HG03575 (cell line): ENCODE measurements around the gene TRPV6.

Experiments used
- ATAC-seq: cut with Tn5 transposase; IDR thresholded peaks from one replicate; pipeline ENCODE4 v1.9.1; 2021; ENCODE audit not compliant: unreplicated experiment, insufficient number of reproducible peaks, low FRiP score; ENCODE audit errors: extremely low read depth

The TRPV6 gene

DNA sequence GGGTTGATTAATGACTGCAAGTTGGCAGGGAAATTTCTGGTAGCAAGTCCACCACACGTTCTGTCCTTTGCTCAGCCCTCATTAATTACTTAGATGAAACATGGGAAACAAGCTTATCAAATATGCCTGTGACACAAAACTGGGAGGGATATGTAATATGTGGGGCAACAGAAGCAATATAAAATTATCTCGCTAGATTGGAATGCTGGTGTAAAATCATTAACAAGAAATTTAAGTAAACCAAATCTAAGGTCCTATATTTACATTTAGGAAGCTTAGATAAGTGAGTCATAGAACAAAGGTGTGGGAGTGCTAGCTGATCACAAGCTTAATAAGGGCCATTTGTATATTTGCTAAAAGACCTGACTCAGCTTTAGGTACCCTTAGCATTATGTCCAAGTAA is 24.5 kb upstream of the TRPV6 start:
- ATAC-seq, result no peak

DNA sequence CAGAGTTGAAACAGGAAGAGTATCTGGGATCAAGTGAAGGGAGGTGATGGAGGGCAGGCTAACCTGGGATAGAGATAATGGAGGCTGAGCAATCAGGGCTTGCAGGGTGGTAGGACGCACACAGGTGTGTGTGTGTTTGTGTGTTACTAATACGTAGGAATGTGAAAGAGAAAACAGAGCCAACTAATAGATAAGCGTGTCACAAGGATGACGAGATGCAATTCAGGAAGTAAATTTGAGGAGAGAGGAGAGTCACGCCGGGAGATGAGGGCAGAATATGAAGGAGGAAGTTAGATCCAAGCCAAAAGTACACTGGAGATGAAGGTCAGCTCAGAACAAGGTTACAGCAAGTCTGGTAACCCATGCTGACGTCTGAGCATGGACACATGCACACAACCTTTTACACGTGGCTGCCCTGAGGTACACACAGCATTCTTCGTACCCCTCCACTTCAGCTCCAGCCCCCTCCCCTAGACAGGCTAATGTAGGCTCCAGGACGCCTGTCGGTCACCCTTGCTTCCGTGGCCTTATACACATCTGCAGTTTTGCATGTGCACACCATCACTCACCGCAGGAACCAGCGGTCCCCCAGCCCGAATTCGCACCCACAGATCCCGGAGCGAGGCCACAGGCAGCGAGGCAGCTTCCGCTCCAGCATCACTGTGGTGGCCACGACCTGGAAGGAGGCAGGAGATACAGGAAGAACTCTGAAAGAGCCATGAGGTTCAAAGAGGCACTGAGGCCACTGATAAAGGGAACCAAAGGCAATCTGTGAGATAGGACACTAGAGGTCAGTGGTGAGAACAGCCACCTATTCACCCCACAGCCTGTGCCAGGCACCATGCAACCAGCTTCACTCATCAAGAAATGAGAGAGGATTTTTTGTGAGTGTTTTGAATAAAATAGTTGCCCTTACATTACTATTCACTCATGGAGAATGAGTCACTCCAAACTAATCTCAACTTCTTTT is 23.7 kb upstream of the TRPV6 start:
- no peak for ATAC-seq

DNA sequence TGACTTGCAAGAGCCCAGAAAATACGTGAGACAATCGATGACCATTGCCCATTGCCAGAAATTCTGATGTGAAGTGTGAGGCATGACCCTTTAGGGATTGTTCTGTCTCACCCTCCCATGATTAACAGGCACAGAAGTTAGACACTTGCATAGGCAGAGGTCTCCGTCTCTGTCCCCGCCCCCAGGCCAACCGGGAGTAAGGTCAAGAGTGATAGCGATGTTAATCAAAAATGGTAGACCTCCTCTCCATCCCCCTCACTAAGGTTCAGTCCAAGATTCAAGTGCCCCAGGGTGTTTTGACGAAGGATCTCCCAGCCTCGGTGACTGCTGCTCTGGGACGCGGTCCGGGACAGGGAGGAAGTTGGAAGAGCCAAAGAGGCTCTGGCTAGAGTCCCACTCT is 22.7 kb upstream of the TRPV6 start:
- no peak for ATAC-seq

DNA sequence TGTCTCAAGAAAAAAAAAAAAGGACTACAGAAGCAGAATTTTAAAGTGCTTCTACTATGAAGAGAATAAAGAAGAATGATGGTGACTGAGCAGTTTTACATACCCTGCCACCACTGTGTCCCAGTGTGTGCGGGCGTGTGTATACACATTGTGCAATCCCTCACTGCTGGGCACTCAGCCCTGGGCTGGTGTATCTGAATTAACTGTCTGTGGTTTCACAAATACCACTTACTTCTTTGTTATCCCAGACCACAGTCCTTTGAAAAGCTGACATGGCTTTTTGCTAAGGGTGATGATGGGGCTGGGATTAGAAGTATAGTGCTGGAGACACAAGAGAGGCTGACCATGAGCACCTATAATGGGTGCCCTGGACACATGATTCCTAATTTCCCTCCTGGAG is 21.1 kb upstream of the TRPV6 start:
- no peak for ATAC-seq

DNA sequence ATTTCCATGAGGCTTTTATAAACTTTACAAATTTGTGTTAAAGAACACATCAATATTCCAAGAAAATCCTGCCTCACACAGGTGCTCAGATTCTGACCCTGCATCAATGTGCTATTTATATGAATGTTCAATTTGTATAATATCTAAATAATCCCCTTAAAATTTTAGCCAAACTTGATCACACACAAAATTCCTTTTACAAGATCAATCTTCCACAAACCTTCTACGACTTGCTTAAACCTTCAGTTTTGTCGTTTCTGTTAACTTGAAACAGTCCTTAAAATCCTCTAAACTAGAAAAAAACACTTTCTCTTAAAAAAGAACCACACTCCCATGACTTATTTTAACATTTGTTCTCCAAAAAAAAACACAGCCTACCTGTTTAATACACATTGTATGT is 20.2 kb upstream of the TRPV6 start:
- ATAC-seq, result no peak

DNA sequence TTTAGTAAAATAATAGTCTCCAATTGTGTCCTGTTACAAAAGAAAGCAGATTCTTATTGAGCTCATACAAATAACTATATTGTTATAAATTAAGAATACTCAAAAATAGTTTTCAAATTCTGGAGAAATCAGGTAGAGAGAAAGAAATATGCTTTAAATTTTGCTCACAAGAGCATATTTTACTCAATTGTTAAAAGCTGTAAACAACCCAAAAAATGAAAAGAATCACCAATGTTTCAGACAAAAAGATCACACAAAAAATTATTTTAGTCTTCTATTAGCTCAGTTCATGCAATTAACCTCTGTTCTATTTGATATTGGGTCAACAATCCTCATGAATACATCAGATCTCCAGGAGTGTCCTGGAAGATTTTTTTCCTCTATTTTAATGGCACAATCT is 18.6 kb upstream of the TRPV6 start:
- no peak for ATAC-seq

DNA sequence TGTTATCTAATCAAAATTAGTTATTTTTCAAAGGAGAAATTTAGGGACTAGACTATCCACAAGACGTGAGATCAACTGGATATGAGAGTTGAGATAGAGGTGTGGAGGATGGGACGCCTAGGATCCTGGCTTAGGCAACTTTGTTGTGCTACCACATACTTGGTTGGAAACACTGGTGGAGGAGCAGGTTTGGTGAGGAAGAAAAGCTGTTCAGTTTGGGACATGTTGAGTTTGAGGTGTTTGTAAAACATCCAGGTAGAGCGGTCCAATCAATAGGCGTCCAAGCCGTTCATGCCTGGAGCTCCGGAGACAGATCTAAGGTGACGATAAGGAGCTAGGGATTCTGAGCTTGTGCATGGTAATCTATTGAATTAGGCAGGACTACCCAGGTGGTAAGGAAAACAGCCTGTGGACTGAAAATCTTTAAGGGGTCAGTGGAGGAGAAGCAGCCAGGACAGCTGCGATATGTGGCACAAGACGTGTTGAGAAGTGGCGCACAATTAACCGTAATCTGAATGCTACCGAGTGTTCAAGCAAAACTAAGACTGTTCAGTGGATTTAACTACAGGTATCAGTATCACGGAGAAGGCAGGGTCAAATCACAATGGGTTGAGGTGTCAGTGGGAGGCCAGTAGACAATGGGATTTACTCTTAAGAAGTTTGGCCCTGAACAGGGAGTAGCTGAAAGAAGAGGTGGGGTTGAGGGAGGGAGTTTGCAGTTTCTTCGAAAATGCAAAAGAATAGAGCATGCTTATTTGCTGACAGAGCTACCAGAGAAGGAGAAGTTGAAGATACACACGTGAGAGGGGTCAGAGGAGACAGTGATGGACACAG is 16.1 kb upstream of the TRPV6 start:
- ATAC-seq, result no peak

DNA sequence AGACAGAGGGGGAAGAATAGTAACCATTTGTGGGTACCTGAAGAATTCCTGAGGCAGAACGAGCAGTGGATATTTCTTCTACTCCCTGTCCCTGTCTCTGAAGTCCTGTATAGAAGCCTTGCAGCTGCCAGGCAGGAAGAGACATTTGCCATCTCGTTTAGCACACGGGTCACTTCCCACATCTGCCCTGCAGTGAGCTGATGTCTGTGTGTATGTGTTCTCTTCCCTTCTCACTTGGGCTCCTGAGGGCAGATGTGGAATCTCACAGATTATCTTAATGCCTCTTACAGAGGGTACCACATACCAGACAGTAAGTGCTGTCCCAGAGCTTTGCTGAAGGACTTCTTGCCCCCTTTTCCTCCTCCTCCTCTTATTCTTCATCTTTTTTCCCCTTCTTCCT is 14.1 kb upstream of the TRPV6 start:
- ATAC-seq, result no peak

DNA sequence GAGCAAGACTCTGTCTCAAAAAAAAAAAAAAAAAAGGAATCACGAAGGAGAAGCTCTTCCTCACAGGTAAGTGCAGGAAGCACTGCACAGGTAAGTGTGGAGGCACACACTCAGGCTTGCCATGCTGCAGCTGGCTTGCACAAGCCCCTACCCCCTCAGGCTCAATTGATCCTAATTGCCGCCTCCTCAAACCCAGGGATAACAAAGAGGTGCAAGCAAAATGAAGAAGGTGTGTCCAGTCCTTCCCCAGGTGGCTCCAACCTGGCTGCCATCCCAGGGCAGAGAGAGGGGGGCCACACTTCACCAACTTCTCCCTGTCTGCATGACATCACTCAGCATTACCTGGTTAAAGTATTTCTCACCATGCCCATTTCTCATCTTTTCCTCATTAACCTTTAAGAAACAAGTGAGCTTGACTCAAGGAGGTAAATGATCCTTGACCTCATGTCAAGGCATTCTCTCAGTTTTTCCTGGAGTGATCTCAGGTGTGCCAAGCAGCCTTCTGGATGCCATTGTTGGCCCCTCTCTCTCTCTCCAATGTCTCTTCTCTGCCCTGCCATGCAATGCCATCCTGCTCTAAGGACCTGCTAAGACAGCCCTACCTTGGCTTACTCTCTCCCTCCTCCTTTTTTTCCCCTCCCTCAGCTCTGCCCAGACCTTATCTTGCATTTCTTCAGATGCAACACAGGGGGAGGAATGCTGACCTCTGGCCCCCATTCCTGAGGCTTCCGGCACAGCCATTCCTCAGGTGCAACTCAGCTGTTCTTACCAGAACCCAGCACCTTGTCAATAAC is 13.0 kb upstream of the TRPV6 start:
- no peak for ATAC-seq

DNA sequence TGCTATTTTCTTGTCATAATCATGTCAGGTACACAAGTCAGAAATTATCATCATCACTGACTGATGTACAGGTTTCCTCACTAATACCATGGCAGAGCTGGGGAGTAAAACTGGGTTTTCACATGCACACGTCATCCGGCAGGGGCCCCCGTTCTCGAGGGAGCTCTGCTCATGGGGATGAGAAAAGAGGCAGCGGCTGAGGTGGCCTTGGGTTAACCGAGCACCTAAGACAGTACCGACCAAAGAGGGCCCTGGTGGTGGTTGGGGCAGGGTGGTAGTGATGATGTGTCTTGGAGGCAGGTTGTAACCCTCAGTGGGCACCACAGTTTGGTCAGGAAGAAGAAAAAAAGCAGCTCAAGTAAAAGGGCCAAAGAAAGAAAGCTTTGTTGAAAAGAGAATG is 12.1 kb upstream of the TRPV6 start:
- ATAC-seq, result no peak

DNA sequence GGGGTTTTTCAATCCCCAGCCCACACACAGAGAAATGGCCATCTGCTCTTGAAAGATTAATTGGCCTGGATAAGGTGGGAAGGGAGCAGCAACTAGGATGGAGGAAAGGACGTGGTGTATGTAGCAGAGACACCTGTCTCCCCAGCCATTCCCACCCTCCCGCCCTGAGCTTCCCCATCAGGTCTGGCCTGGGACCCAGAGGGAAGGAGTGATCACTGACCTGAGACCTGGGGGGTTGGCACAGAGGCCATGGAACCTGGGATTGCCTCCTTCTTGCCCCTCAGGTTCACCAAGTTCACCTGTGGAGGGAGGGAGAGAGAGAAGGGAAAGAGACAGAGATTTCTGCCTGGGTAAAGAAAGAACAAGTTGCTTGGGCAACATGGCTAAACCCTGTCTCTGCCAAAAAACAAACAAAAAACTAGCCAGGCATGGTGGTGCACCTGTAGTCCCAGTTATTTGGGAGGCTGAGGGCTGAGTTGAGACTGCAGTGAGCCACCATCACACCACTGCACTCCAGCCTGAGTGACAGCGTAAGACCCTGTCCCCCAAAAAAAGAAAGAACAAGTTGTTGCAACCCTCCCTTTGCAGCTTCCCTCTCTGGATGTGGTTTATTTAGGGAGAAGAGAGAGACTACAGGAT is 11.3 kb upstream of the TRPV6 start:
- no peak for ATAC-seq

DNA sequence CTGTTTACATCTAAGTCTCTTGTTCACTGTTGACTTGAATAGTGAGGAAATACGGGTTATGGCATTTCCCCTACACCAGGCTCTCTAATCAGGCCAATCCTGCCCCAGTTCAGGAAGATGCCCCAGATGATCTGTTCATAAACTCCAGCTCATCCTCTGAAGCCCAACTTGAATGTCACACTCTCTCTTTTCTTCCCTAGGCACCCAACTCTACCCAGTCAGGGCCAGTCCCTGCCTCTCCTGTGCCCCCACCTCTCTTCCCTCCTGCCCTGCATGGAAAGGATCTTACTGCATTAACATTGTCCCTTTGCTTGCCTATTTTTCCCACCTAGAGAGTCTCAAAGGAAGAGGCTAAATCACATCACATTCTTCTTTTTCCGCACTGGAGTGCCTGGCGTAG is 10.6 kb upstream of the TRPV6 start:
- ATAC-seq, result no peak

DNA sequence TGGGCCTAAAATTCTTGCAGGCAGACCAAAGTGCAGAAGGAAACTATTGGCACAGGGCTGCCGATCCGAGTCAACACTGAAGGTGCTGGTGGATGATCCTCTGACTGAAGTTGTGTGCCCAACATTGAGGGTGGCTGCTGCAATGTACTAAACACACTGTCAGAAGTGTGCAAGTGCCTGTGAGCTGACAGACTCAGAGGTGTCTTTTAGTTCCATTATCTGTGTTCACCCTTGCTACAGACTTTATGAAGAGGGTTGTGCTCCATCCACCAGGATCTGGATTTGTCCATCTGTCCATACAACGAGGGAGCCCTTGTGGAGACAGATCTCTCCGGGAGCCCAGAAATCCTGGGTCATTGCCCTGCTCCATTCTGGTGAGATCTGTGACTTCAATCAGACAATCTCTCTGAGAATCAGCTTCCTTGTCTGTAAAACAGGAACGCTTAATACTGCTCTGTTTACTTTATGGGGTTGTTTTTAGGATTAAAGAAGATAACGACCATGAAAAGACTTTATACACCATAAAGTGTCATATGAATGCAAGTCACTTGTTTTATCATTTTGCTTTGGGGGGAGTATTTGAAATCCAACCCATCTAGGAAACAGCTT is 9.5 kb upstream of the TRPV6 start:
- ATAC-seq, result no peak

DNA sequence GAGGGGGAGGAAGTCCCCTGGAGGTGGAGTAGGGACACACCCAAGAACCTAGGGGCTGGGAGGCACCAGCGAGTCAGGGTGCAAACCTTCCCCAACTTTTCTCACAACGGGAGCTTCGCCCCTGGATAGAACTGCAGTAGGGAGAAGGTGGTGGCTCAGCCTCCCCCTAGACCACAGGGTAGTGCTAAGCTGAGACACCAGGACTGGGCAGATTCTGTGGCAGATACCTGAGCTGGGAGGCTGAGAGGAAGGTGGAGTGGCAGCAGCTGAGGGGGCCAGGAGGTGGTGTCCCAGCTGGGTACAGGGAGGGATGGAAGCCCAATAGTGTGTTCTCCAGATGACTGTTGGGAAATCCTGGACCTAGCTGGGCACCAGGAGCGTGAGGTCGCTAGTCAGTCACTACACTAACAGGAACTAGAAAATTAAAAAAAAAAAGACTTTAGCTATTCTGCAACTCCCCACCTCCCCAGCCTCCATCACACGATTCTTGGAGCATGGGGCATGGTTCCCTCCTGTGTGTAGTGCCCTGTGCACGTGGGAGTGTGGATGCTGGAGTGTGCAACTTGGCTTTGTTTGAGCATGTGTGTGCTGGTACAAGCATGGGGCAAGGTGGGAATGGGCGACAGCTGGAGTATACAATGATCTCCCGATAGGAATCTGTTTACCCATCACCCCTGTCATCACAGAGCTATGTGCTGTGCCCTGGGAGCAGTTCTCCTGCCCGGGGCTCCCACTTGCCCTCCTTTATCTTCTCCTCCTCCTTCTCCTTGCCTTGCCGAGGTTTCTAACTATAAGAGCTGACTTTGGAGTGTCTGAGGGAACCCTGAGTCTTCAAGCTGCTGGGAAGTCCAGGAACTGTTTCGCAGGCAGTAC is 8.8 kb upstream of the TRPV6 start:
- no peak for ATAC-seq

DNA sequence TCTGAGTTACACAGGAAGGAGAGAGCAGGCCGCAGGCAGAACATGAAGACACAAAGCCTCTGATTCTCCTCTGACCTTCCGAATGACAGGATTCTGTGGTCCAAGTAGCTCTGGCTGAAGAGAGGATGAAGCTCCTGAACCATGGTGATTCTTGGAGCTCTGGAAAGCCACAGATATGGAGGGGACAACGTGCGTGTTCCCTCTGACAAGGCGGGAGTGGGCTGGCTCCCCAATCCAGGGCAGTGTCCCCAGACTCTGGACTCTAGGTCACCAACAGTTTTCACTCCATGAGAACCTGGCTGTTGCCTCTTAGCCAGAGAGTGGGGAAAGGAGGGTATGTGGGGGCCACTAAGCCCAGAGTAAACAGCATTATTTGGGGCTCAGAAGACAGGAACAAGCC is 7.4 kb upstream of the TRPV6 start:
- ATAC-seq, result no peak

DNA sequence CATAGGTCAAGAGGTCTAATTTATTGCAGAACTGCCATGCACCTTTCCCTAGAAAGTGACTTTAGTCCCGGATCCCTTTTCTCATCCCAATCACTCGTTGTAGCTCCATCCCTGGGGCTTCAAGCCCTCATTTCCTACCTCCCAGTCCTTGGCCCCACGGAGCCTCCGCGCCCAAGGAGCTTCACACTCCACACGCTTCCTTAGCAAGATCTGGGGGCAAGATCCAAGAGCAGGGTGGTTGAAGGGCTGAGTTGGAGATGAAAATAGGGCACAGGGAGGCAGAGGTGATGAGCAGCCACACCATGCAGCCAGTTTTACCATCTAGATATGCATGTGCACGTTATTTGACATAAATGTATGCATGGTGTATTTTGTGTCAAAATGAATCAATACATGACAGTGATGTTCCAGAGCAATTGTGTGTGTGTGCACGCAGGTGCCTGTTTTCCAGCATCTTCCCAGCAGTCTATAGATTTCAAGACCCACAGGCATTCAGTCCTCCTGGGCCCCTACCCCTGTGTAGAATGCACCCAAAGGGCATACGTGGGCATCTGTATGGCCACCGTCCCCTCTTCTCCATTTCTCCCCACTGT is 6.0 kb upstream of the TRPV6 start:
- no peak for ATAC-seq

DNA sequence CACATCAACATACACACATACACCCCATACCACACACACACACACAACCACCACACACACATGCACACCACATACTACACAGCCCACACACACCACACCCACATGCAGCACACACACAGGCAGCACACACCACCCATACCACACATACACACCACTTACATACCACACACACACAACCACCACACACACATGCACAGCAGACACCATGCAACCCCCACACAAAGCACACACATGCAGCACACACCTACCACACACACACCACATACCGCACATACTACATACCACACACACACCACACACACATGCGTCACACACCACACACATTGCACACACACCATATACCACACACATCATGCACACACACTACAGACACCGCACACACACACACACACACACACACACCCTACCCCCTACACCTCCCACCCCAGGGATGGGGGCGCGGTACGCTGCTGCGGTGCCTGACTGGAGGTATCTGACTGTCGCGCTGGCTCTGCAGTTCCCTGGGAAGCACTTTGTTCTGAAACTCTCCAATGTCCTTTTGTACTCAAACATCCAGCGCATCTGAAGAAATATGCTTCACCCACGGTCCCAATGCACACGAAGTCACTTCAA is 5.4 kb upstream of the TRPV6 start:
- ATAC-seq, result no peak
